T-cell (primary cell): Measurements from ENCODE around the gene ADAT1. TPM values are rescaled to one million over a fixed set of nuclear protein-coding genes. Genes with fewer than 3 reads are reported as not detected.

Experiments used
- ATAC-seq, 4 experiments: fragments of 200-7000 bp in 3 of 4; fragments of 150-1000 bp in 1 of 4; cut with Tn5 transposase; replicated peaks in 1 of 4; 1 replicate in 3 of 4; 2 replicates in 1 of 4; pipeline ENCODE4 v1.10.0; 2021; ENCODE audit warnings: moderate library complexity in 3 of 4, mild to moderate bottlenecking in 2 of 4, moderate number of reproducible peaks in 1 of 4
- CTCF ChIA-PET, 2 donors: fragments of 300-600 bp; sonication (Branson Sonifier 250); formaldehyde crosslinking; loops; one replicate each; lab custom pipeline; 2022; ENCODE audit warnings: antibody characterized with exemption in 2 of 2; lab: Charles Lee
- POLR2A ChIA-PET, 2 donors: fragments of 300-600 bp; sonication (Branson Sonifier 250); formaldehyde crosslinking; loops; one replicate each; lab custom pipeline; 2022; ENCODE audit warnings: antibody characterized with exemption in 2 of 2; lab: Charles Lee
- DNase-seq, 35 experiments: peaks; one replicate each; pipeline versions ENCODE4 v3.0.0 to v3.0.0-alpha.2; 2013 to 2023
- H3K27ac ChIP-seq: one replicate; pipeline ENCODE4 v1.5.1; 2013; ENCODE audit warnings: low read length
- H3K27me3 ChIP-seq, 2 experiments: replicated peaks in 1 of 2; 1 replicate in 1 of 2; 2 replicates in 1 of 2; pipeline versions ENCODE4 v1.6.1 to v1.7.0; 2013; ENCODE audit warnings: low read length in 1 of 2, mixed read lengths in 1 of 2; ENCODE audit not compliant: control insufficient read depth in 2 of 2, insufficient read depth in 2 of 2; ENCODE audit errors: extremely low read depth in 1 of 2
- H3K36me3 ChIP-seq, 2 donors: 1 replicate in 1 of 2; 2 replicates in 1 of 2; pipeline versions ENCODE4 v1.6.1 to v1.7.0; 2013; ENCODE audit warnings: low read length in 1 of 2; ENCODE audit not compliant: control insufficient read depth in 2 of 2, insufficient read depth in 1 of 2; ENCODE audit errors: extremely low read depth in 1 of 2
- H3K4me1 ChIP-seq, 2 experiments: 1 replicate in 1 of 2; 2 replicates in 1 of 2; pipeline versions ENCODE4 v1.6.1 to v1.7.0; 2013; ENCODE audit warnings: low read length in 2 of 2, mixed read lengths in 1 of 2; ENCODE audit not compliant: insufficient read depth in 2 of 2, control insufficient read depth in 1 of 2; ENCODE audit errors: extremely low read depth in 1 of 2
- H3K4me3 ChIP-seq, 2 donors: 1 replicate in 1 of 2; 2 replicates in 1 of 2; pipeline versions ENCODE4 v1.5.1 to v1.7.0; 2013; ENCODE audit warnings: mild to moderate bottlenecking in 2 of 2, low read length in 1 of 2, moderate library complexity in 1 of 2; ENCODE audit not compliant: control insufficient read depth in 1 of 2; ENCODE audit errors: extremely low read depth in 1 of 2
- H3K9me3 ChIP-seq: 2 replicates; pipeline ENCODE4 v1.7.0; 2013
- H3K27ac Mint-ChIP-seq, 2 donors: one replicate each; pipeline ENCODE4 v1.8.0; 2020 to 2021; ENCODE audit warnings: mild to moderate bottlenecking in 2 of 2, mixed read lengths in 2 of 2
- H3K27me3 Mint-ChIP-seq, 2 donors: one replicate each; pipeline ENCODE4 v1.8.0; 2021 to 2022; ENCODE audit warnings: mixed read lengths in 2 of 2
- H3K36me3 Mint-ChIP-seq: one replicate; pipeline ENCODE4 v1.8.0; 2021; ENCODE audit warnings: mixed read lengths
- H3K4me1 Mint-ChIP-seq, 3 donors: one replicate each; pipeline ENCODE4 v1.8.0; 2020 to 2022; ENCODE audit warnings: mixed read lengths in 3 of 3, mild to moderate bottlenecking in 1 of 3
- H3K4me3 Mint-ChIP-seq, 3 donors: one replicate each; pipeline ENCODE4 v1.8.0; 2020 to 2022; ENCODE audit warnings: mild to moderate bottlenecking in 3 of 3, mixed read lengths in 3 of 3, moderate library complexity in 3 of 3
- H3K9me3 Mint-ChIP-seq, 3 donors: one replicate each; pipeline ENCODE4 v1.8.0; 2020 to 2022; ENCODE audit warnings: mixed read lengths in 3 of 3
- WGBS: methylation state at CpG from one replicate; pipeline ENCODE4 v1.1.5; 2013; ENCODE audit warnings: missing lambda C conversion rate; ENCODE audit not compliant: insufficient coverage; 5-methylcytosine and 5-hydroxymethylcytosine counted together
- total RNA-seq, 35 experiments: library from RNA in 6 of 35; stranded (reverse) in 6 of 35; fragments of 120-200 nt in 1 of 35; gene quantifications; one replicate each; pipeline versions ENCODE4 v1.2.1 to v1.2.4 and lab custom pipeline; 2013 to 2026

The ADAT1 gene
- total RNA-seq, 5 donors from 2014 or later (not counting 1 experiment from before 2014, with no cell fraction given): 62.9 to 79.2 (median 72.0) TPM

GRCh38 chr16:75590920-75591843, 31.9 kb downstream of the ADAT1 start:
- no peak overlapping the region for H3K4me3 Mint-ChIP-seq
- 93% methylated on average over 3 of the region's 8 CpGs for WGBS
- Histone ChIP-seq H3K36me3 (peaks cover 0 to 16% of the 10 kb centered on the region in 2 donors), H3K9me3 (no peaks in the 10 kb centered on the region), H3K4me1 (no peaks in the 10 kb centered on the region), H3K27ac (no peak overlapping the region), H3K27me3 (no peaks in the 10 kb centered on the region), H3K4me3 (no peak overlapping the region)
- POLR2A ChIA-PET: no interaction called here
- H3K36me3 Mint-ChIP-seq: peaks cover 19% of the 10 kb centered on the region
- CTCF ChIA-PET: interaction anchor here in 1 of 2 donors (0.6 kb wide), 2 partner anchors 22 to 74 kb away, joined by 3 read pairs; no protein-coding TSS in a partner anchor
- ATAC-seq (no peak), DNase-seq (no peak)
- no peak overlapping the region for H3K27ac Mint-ChIP-seq
- H3K27me3 Mint-ChIP-seq: no peaks in the 10 kb centered on the region
- peaks cover 7% of the 10 kb centered on the region in 3 donors for H3K4me1 Mint-ChIP-seq
- no peaks in the 10 kb centered on the region for H3K9me3 Mint-ChIP-seq

GRCh38 chr16:75589306-75589705, 33.8 kb downstream of the ADAT1 start:
- H3K9me3 Mint-ChIP-seq: no peaks in the 10 kb centered on the region
- no peak overlapping the region for H3K4me3 ChIP-seq
- no peaks in the 10 kb centered on the region for H3K27me3 ChIP-seq
- ChIA-PET POLR2A (interaction anchor here in 1 of 2 donors (0.6 kb wide), 1 partner anchor 12 kb away, joined by 3 read pairs; no protein-coding TSS in a partner anchor), CTCF (no interaction called here)
- H3K27ac Mint-ChIP-seq: no peak overlapping the region
- peaks cover 0 to 12% of the 10 kb centered on the region in 2 donors for H3K36me3 ChIP-seq
- H3K36me3 Mint-ChIP-seq: peaks cover 16% of the 10 kb centered on the region
- WGBS: 100% methylated on average over 3 of the region's 3 CpGs
- no peak overlapping the region for H3K27ac ChIP-seq
- no peaks in the 10 kb centered on the region for H3K27me3 Mint-ChIP-seq
- no peak for DNase-seq
- no peak overlapping the region for H3K4me3 Mint-ChIP-seq
- H3K9me3 ChIP-seq: no peaks in the 10 kb centered on the region
- ATAC-seq: no peak
- H3K4me1 Mint-ChIP-seq: peaks cover under 1 to 9% (median 3%) of the 10 kb centered on the region in 3 donors
- H3K4me1 ChIP-seq: no peaks in the 10 kb centered on the region

- Mint-ChIP-seq H3K9me3 (no peaks in the 10 kb centered on the region), H3K4me1 (peaks cover 0 to 11% (median 5%) of the 10 kb centered on the region in 3 donors), H3K27me3 (no peaks in the 10 kb centered on the region), H3K36me3 (peaks cover 12% of the 10 kb centered on the region), H3K4me3 (no peak overlapping the region), H3K27ac (no peak overlapping the region)
- no peak overlapping the region for H3K4me3 ChIP-seq
- no peaks in the 10 kb centered on the region for H3K9me3 ChIP-seq
- CTCF ChIA-PET: interaction anchor here in 1 of 2 donors (0.6 kb wide), 1 partner anchor 397 kb away, joined by 8 read pairs; no protein-coding TSS in a partner anchor
- DNase-seq (no peak), ATAC-seq (no peak)
- peaks cover 0 to 6% of the 10 kb centered on the region in 2 donors for H3K36me3 ChIP-seq
- POLR2A ChIA-PET: interaction anchor here in 1 of 2 donors (0.6 kb wide), 1 partner anchor 12 kb away, joined by 3 read pairs; no protein-coding TSS in a partner anchor
- H3K27ac ChIP-seq: no peak overlapping the region
- no peaks in the 10 kb centered on the region for H3K4me1 ChIP-seq
- WGBS: 100% methylated on average over 1 of the region's 4 CpGs
- H3K27me3 ChIP-seq: no peaks in the 10 kb centered on the region
Observed at GRCh38 chr16:75588716-75589115, 34.4 kb downstream of the ADAT1 start.

- no peaks in the 10 kb centered on the region for H3K4me1 ChIP-seq
- H3K36me3 ChIP-seq: peaks cover 0 to 13% of the 10 kb centered on the region in 2 donors
- DNase-seq: no peak
- H3K27me3 ChIP-seq: no peaks in the 10 kb centered on the region
- ChIA-PET CTCF (no interaction called here), POLR2A (interaction anchor here in 1 of 2 donors (0.7 kb wide), 1 partner anchor 64 kb away, joined by 5 read pairs; no protein-coding TSS in a partner anchor)
- no peaks in the 10 kb centered on the region for H3K9me3 ChIP-seq
- H3K4me3 ChIP-seq: no peak overlapping the region
- no peak for ATAC-seq
- Mint-ChIP-seq H3K9me3 (no peaks in the 10 kb centered on the region), H3K4me3 (no peak overlapping the region), H3K36me3 (peaks cover 8% of the 10 kb centered on the region), H3K27ac (peak overlapping the region; percentile 15 to 61), H3K27me3 (no peaks in the 10 kb centered on the region), H3K4me1 (peaks cover 3 to 16% (median 5%) of the 10 kb centered on the region in 3 donors)
- no peak overlapping the region for H3K27ac ChIP-seq
- 100% methylated on average over 1 of the region's 3 CpGs for WGBS
Observed at GRCh38 chr16:75584108-75584507, 39.0 kb downstream of the ADAT1 start.

GRCh38 chr16:75579281-75579834, 43.7 kb downstream of the ADAT1 start:
- Histone ChIP-seq H3K9me3 (no peaks in the 10 kb centered on the region), H3K27ac (no peak overlapping the region), H3K27me3 (no peaks in the 10 kb centered on the region), H3K4me1 (no peaks in the 10 kb centered on the region), H3K4me3 (no peak overlapping the region), H3K36me3 (peaks cover 4 to 51% of the 10 kb centered on the region in 2 donors)
- ATAC-seq: no peak
- Mint-ChIP-seq H3K4me1 (peaks cover 3 to 20% (median 13%) of the 10 kb centered on the region in 3 donors), H3K4me3 (no peak overlapping the region), H3K27ac (peak overlapping the region in 1 of 2 donors; percentile 3), H3K27me3 (no peaks in the 10 kb centered on the region), H3K36me3 (peaks cover 34% of the 10 kb centered on the region), H3K9me3 (no peaks in the 10 kb centered on the region)
- POLR2A ChIA-PET: interaction anchor here (0.5 to 1.0 kb wide), 4 partner anchors 15 to 26 kb away, joined by 3 to 5 read pairs (median 3); partner anchors contain the start of gene TMEM231 (in 1 of the 2)
- CTCF ChIA-PET: interaction anchor here in 1 of 2 donors (0.8 kb wide), 1 partner anchor 121 kb away, joined by 3 read pairs; no protein-coding TSS in a partner anchor
- DNase-seq: no peak
- WGBS: 80% methylated on average over 6 of the region's 7 CpGs

GRCh38 chr16:75578725-75579124, 44.4 kb downstream of the ADAT1 start:
- Mint-ChIP-seq H3K4me1 (peaks cover 3 to 22% (median 17%) of the 10 kb centered on the region in 3 donors), H3K27me3 (no peaks in the 10 kb centered on the region), H3K36me3 (peaks cover 40% of the 10 kb centered on the region), H3K4me3 (no peak overlapping the region), H3K9me3 (no peaks in the 10 kb centered on the region), H3K27ac (peak overlapping the region in 1 of 2 donors; percentile 31)
- H3K36me3 ChIP-seq: peaks cover 10 to 57% of the 10 kb centered on the region in 2 donors
- ChIA-PET CTCF (interaction anchor here in 1 of 2 donors (0.8 kb wide), 1 partner anchor 121 kb away, joined by 3 read pairs; no protein-coding TSS in a partner anchor), POLR2A (interaction anchor here in 1 of 2 donors (0.7 kb wide), 1 partner anchor 23 kb away, joined by 3 read pairs; the partner anchor contains the start of gene TMEM231)
- H3K4me1 ChIP-seq: no peaks in the 10 kb centered on the region
- H3K4me3 ChIP-seq: no peak overlapping the region
- DNase-seq (no peak), ATAC-seq (no peak)
- H3K9me3 ChIP-seq: no peaks in the 10 kb centered on the region
- H3K27ac ChIP-seq: no peak overlapping the region
- no CpG with 5 or more reads among the region's 2 CpGs for WGBS
- H3K27me3 ChIP-seq: no peaks in the 10 kb centered on the region
